ENCODE results near the gene SHROOM3.

The SHROOM3 gene

GRCh38 chr4:76732246-76732645, 297.2 kb downstream of the SHROOM3 start:
- no peak for DNase-seq

GRCh38 chr4:76733068-76733771, 298.2 kb downstream of the SHROOM3 start:
- no peak for DNase-seq

DNA sequence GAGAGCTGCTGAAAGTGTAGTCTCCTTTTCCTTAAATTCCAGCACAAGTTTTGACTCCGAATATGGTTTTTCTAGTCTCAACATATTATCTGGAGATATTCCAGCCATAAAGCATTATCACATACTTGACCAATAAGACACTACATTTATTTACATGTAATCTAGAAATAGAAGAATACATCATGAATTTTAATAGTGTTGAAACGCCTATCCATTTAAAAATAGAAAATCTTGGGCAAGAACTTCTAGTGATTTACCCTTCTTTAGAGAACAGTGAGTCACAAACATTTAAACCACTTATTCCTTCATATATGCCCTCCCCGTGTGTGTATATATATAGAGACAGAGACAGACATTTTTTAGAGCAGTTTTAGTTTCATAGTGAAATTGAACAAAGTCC, 301.4 kb downstream of the SHROOM3 start:
- DNase-seq = no peak

DNA sequence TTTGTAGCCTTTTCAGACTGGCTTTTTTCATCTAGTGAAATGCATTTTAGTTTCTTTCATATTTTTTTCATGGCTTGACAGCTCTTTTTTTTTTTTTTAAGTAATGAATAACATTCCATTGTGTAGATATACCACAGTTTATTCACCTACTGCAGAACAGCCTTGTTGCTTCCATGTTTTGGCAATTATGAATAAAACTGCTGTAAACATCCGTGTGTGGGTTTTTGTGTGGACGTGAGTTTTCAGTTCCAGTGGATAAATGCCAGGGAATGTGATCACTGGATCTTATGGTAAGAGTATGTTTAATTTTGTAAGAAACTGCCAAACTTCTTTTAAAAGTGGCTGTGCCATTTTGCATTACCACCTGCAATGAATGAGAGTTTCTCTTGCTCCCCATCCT, 302.2 kb downstream of the SHROOM3 start:
- no peak for DNase-seq

- DNase-seq = no peak
Observed at GRCh38 chr4:76737771-76738085, 302.7 kb downstream of the SHROOM3 start.

DNA sequence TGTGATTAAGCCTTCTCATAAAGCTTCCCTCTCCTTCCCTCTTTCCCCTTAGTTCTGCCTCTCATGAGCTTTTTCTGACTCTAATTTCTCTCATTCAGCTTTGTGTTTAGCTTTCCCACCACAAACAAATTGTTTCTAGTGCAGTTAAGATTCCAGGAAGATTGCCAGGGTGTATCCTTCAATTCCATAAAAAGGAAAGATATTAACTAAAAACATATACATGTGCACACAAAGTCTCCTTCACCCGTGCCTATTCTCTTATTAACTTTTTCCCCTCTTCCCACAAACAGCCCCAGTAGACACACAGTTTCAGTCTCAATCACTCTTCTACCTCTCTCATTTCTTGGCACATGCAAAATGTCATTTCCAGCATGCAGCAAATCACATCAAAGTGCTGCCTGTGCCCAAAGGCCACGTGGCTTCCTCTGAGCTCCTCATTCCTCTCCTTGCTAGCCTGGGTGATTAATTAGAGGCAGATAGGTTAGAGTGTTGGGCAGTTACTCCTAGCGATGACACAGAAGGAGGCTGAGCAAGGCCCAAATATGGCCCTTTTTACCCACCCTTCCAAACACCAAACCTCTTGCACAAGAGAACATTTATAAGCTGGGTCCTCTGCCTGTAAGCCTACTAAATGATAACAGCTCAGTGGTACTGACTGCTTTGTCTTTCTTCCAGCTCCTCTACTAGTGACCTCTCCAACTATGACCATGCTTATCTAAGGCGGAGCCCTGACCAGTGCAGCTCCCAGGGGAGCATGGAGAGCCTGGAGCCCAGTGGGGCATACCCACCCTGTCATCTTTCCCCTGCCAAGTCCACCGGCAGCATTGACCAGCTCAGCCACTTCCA, 303.3 kb downstream of the SHROOM3 start:
- no peak for DNase-seq

GRCh38 chr4:76740192-76740591, 305.2 kb downstream of the SHROOM3 start:
- DNase-seq = no peak

GRCh38 chr4:76740866-76741662, 306.0 kb downstream of the SHROOM3 start:
- no peak for DNase-seq

GRCh38 chr4:76741663-76742020, 306.6 kb downstream of the SHROOM3 start:
- DNase-seq = no peak

DNA sequence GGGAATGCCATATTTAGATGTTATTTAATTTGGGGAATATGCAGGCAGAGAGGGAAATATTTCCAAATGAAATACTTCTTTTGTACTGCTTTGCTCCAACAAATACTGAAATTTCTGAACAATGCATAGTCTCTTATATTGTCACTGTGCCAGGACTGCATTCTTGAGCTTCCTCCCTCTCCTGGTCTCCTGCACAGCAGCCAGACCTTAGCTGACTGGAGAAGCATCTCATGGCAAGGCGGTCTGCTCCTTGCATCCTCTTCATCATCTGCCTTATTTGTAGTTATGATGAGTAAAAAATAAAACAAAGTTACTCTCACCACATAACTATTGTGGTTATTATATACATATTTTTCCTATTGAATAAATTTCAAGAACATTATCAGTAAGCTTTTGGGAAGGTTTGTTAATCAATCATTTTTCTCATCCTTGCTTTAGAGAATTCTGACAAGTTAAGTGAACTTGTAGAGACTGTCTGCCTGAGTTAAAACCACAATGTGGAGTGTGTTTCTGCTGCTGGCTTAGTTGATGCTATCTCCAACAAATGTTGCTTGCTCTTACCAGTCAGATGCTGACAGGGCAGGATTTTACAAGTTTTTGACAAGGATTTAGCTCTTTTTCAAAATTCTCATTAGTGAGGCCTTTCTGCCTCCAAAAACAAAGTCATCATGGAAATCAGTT, 309.4 kb downstream of the SHROOM3 start:
- no peak for DNase-seq

- no peak for DNase-seq
Observed at GRCh38 chr4:76745240-76745639, 310.2 kb downstream of the SHROOM3 start.

- DNase-seq = no peak
Observed at GRCh38 chr4:76747563-76747962, 312.5 kb downstream of the SHROOM3 start.

- no peak for DNase-seq
Observed at GRCh38 chr4:76748649-76749048, 313.6 kb downstream of the SHROOM3 start.

- DNase-seq = no peak
Observed at GRCh38 chr4:76749355-76749754, 314.3 kb downstream of the SHROOM3 start.

DNA sequence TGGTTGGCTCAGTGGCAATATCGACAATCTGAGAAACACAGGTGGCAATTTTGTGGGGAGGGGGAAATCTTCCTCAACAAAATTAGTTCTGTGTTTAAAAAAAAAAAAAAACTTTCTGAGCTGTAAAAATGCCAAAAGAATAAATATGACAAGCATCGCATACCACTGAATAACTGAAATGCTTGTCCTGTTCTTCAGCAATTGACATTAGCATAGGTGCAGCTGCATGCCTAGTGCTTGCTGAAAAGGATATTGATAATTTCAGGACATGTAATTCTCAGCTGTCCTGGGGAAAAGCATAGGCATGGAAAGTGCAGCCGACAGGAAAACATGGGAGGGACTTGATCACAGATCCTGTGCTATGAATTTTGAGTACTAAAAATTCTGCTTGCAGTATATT, 315.7 kb downstream of the SHROOM3 start:
- no peak for DNase-seq

- no peak for DNase-seq
Observed at GRCh38 chr4:76751612-76752343, 316.7 kb downstream of the SHROOM3 start.

DNA sequence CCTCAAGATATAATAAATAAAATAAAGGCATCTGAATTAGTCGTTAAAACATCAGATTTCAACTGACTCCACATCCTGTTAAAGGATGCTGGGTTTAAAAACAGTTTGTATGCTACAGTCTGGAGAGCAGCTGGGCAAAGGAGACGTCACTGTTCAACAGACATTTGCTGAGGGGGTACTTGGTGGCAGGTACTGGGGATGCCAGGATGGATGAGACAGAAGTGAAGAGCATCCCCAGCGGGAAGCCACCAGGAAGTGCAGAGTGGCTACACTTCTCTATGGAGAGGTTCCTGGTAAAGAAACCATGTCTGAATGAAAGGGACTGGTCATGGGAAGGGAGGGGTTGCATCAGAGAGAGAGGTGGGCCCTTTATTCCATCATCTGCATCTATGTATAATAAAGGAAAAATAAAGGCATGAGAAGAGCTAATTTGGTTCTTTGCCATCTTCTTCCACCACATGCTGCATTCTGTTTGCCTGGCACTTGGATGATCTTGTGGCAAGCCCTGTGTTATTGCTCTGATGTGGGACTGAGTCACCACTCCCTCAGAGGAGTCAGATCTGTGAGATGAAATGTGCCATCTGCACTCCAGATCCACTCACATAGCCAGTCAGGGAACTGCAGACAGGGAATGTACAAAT, 318.0 kb downstream of the SHROOM3 start:
- DNase-seq = no peak

DNA sequence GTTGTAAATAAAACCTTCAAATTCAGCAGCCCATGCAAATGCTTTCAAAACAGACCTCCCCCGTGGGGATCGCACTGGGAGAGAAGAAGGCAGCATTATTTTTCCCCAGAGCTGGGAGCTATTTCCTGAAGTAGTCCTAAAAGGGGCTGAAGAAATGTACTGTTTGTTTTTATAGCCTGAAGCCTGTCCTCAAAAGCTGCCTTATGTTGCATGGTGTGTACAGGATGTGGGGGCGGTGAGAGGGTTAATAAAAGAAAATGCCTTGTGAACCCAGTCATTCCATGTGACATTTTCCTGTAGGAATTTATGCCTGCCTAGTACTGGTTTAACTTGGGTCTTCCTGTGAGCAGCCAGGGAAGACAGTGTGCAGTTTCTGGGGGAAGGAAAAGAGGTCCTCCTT, 318.8 kb downstream of the SHROOM3 start:
- no peak for DNase-seq

- DNase-seq = no peak
Observed at GRCh38 chr4:76754439-76754838, 319.4 kb downstream of the SHROOM3 start.

DNA sequence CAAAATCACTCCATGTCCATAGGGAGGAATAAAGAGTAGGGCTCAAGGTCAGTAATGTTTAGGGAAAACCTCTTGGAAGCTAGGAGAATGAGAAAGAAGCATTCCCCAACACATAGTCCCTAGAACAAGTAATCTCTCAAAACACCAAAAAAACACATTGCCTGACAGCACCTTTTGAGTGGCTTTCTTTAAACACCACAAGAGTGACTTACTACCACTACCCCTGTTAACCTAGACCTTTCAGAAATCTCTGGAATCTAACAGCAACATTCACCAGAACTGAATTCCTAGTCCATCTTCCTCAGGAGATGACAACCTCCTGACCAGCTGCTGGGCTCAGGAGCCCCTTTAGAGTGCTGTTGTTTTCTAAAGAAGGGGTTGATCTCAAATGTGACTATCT, 320.7 kb downstream of the SHROOM3 start:
- DNase-seq = no peak

- no peak for DNase-seq
Observed at GRCh38 chr4:76756416-76756815, 321.4 kb downstream of the SHROOM3 start.

GRCh38 chr4:76757418-76757939, 322.4 kb downstream of the SHROOM3 start:
- DNase-seq = no peak

Measured in effector CD4-positive, alpha-beta T cell (primary cell).